Measurements from ENCODE around the gene MORC3.
A peak's percentile ranks its signal among the peaks of the same experiment; 100 is the strongest.
"Not testable (repeated sequence)": the region's sequence is repeated elsewhere in the genome, so short reads cannot be mapped to it uniquely, and the experiment has no call there.

The MORC3 gene, protein sequence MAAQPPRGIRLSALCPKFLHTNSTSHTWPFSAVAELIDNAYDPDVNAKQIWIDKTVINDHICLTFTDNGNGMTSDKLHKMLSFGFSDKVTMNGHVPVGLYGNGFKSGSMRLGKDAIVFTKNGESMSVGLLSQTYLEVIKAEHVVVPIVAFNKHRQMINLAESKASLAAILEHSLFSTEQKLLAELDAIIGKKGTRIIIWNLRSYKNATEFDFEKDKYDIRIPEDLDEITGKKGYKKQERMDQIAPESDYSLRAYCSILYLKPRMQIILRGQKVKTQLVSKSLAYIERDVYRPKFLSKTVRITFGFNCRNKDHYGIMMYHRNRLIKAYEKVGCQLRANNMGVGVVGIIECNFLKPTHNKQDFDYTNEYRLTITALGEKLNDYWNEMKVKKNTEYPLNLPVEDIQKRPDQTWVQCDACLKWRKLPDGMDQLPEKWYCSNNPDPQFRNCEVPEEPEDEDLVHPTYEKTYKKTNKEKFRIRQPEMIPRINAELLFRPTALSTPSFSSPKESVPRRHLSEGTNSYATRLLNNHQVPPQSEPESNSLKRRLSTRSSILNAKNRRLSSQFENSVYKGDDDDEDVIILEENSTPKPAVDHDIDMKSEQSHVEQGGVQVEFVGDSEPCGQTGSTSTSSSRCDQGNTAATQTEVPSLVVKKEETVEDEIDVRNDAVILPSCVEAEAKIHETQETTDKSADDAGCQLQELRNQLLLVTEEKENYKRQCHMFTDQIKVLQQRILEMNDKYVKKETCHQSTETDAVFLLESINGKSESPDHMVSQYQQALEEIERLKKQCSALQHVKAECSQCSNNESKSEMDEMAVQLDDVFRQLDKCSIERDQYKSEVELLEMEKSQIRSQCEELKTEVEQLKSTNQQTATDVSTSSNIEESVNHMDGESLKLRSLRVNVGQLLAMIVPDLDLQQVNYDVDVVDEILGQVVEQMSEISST

DNA sequence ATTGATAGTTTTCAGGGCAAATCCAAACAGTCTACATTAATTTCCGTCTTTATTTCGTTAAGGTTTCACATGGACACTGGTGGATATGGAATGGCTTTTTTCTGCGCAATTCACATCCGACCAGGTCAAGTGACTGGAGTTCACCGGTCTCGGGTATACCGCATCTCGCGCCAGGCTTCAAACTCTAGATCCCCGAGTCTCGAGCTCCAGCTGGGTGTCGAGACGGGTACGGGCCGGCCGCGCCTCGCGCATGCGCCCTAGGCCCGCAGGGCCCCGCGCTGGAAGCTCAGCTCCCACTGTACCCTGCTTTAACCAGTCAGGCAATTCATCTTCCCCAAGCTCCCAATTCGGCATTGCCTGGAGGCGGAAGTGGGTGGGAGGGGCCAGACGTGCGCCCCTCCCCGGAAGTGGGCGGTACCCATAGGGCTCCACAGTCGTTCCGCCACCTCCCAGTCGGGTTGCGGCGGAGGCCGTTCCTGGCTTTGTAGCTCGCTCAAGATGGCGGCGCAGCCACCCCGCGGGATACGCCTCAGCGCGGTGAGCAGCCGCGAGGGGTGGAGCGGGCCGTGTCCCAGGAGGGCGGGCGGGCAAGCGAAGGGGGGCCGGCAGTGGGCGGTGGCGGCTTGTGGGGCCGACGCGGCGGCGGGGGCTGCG, at the start of gene MORC3:
Gene MORC3, plus strand, starts transcription at position 431 of the 654 bp plus-strand sequence. Its CDS starts 68 bp downstream, at position 499.
- DNase-seq, result peak; percentile 98

GRCh38 chr21:36270786-36271695, 49.0 kb upstream of the MORC3 start:
- not testable (repeated sequence) for DNase-seq

- no peak for DNase-seq
These were observed 45.9 kb upstream of the MORC3 start for GRCh38 chr21:36274128-36274527.

DNA sequence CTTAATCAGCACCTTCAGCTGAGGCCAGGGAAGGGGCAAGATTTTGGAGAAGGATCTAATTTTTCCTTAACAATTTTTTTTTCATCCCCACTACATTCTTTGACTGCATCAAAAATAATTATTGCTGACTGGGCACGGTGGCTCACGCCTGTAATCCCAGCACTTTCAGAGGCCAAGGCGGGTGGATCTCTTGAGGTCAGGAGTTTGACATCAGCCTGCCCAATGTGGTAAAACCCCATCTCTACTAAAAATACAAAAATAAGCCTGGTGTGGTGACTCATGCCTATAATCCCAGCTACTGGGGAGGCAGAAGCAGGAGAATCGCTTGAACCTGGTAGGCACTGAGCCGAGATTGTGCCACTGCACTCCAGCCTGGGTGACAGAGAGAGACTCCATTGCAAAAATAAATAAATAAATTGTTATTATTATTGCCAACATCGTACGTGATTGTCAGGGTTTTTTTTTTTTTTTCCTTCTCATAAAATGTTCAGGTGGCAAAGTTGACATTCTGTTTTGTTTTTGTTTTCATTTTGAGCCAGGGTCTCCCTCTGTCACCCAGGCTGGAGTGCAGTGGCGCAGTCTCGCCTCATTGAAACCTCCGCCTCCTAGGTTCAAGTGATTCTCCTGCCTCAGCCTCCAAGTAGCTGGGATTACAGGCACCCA, 37.3 kb upstream of the MORC3 start:
- no peak for DNase-seq

DNA sequence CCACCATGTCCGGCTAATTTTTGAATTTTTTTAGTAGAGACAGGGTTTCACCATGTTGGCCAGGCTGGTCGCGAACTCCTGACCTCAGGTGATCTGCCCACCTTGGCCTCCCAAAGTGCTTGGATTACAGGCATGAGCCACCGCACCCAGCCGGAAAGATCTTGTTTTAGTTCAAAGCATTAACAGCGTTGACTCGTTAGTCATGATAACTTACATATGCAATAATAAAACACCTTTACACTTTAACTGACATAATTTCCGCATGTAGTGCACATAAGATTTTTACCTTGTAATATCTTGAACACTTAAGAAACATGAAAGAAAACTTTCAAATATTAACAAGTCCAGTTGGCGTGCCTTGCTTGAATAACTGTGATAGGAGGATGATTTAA, 36.8 kb upstream of the MORC3 start:
- DNase-seq, result not testable (repeated sequence)

GRCh38 chr21:36288651-36289243, 31.2 kb upstream of the MORC3 start:
- DNase-seq, result no peak

GRCh38 chr21:36291509-36291908, 28.5 kb upstream of the MORC3 start:
- no peak for DNase-seq

DNA sequence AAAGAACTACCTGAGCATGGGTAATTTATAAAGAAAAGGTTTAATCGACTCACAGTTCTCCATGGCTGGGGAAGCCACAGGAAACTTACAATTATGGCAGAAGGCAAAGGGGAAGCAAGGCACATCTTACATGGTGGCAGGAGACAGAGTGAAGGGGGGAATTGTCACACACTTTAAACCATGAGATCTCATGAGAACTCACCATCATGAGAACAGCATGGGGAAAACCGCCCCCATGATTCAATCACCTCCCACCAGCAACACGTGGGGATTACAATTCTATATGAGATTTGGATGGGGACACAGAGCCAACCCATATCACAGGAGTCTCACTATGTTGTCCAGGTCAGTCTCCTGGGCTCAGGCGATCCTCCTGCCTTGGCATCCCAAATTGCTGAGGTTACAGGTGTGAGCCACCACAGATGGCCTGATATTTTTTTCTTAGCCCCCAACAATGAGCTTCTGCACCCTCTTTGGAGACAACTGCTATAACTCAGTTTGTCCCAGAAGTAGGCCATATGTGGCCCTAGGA, 22.5 kb upstream of the MORC3 start:
- no peak for DNase-seq

DNA sequence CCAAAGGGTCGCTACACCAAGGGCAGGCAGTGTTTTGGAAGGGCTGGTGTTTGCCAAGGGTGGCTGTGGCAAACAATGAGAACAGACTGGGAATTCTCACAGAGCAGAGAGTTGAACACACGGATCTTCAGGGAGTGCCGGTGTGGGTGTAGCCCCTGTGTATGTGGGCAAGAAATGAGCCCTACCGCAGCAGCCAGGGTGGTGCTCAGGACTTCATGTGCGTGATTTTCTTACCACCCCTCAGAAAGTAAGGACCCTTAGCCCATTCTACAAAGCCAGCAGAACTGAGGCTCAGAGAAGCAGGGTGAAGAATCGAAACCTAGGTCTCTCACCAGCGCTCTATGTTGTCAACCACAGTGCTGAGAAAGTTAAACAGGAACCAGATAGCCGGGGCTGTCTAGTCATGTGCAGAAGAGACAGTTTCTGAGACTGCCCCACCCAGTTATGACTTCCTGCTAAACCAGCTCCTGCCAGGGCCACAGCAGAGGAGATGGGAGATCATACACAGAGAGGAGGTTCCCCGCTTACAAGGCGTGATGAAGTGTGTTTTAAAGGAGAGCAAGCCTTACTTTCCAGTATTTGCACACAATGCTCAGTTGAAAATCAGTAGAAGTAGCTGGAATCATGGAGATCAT, 21.9 kb upstream of the MORC3 start:
- no peak for DNase-seq

DNA sequence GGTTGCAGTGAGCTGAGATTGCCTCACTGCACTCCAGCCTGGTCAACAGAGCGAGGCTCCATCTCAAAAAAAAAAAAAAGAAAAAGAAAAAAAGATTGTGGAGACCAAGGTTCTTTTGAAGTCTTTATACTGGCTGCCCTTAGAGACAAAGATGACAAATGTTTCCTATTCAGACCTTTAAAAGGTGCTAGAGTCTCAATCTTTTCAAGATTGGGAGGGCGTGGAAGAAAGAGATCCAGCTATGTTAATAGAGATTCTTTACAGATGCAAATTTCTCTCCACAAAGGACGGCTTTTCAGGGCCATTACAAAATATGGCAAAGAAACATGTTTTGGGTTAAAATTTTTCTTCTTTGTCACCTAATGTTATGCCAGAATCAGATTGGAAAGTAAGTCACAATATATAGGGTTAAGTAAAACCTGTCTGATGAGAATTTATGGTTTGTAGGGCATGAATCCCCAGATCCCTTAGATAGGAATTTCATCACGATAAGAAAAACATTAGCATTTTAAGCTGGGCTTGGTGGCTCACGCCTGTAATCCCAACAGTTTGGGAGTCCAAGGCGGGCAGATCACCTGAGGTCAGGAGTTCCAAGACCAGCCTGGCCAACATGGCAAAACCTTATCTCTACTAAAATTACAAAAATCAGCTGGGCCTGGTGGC, 13.0 kb upstream of the MORC3 start:
- DNase-seq, result no peak

- no peak for DNase-seq
These were observed 10.0 kb upstream of the MORC3 start for GRCh38 chr21:36310016-36310415.

GRCh38 chr21:36313446-36313845, 6.6 kb upstream of the MORC3 start:
- not testable (repeated sequence) for DNase-seq

DNA sequence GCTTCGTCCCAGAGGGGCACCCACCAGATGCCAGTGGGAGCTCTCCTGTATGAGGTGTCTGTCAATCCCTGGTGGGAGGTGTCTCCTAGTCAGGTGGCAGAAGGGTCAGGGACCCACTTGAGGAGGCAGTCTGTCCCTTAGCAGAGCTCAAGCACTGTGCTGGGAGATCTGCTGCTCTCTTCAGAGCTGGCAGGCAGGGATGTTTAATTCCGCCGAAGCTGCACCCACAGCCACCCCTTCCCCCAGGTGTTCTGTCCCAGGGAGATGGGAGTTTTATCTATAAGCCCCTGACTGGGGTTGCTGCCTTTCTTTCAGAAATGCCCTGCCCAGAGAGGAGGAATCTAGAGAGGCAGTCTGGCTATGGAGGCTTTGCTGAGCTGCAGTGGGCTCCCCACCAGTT, 4.0 kb upstream of the MORC3 start:
- DNase-seq, result not testable (repeated sequence)

DNA sequence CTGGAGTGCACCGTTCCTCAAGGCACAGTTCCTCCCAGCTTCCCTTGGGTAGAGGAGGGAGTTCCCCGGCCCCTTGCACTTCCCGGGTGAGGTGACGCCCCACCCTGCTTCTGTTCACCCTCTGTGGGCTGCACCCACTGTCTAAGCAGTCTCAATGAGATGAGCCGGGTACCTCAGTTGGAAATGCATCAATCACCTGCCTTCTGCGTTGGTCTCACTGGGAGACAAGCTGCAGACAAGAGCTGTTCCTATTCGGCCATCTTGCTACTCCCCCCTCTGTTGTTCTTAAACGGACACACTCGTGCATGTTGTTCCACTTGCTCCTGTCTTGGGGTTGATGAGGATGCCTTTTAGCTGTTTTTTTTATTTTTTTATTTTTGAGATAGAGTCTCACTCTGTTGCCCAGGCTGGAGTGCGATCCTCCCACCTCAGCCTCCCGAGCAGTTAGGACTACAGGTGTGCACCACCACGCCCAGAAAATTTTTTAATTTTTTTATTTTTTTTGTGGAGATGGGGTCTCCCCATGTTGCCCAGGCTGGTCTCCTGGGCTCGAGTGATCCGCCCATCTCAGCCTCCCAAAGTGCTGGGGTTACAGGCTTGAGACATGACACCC, 3.0 kb upstream of the MORC3 start:
- DNase-seq, result no peak

DNA sequence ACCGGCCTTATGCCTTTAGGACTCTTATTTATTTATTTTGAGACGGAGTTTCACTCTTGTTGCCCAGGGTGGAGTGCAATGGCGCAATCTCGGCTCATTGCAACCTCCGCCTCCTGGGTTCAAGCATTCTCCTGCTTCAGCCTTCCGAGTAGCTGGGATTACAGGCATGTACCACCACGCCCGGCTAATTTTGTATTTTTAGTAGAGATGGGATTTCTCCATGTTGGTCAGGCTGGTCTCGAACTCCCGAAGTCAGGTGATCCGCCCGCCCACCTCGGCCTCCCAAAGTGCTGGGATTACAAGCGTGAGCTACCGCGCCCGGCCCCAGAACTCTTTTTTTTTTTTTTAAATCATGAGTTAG, 611 bp upstream of the MORC3 start:
- DNase-seq, result not testable (repeated sequence)

GRCh38 chr21:36320421-36321324, 676 bp downstream of the MORC3 start:
- peak; percentile 67 for DNase-seq

- peak; percentile 19 for DNase-seq
These were observed 1.5 kb downstream of the MORC3 start for GRCh38 chr21:36321325-36322082.

GRCh38 chr21:36322083-36322424, 2.1 kb downstream of the MORC3 start:
- no peak for DNase-seq

Measured in kidney glomerular epithelial cell (primary cell).